ENCODE data around the gene MAPRE3.

The MAPRE3 gene

GRCh38 chr2:26951236-26951635 is 19.2 kb upstream of the MAPRE3 start:
- no peak for DNase-seq

GRCh38 chr2:26952374-26952773 is 18.1 kb upstream of the MAPRE3 start:
- no peak for DNase-seq

- no peak for DNase-seq
Observed at GRCh38 chr2:26954135-26954534, 16.3 kb upstream of the MAPRE3 start.

GRCh38 chr2:26957041-26957440 is 13.4 kb upstream of the MAPRE3 start:
- DNase-seq, result no peak

GRCh38 chr2:26957534-26957933 is 12.9 kb upstream of the MAPRE3 start:
- DNase-seq, result no peak

- no peak for DNase-seq
Observed at GRCh38 chr2:26959331-26959730, 11.1 kb upstream of the MAPRE3 start.

GRCh38 chr2:26964446-26965130 is 5.8 kb upstream of the MAPRE3 start:
- DNase-seq, result no peak

GRCh38 chr2:26968001-26968400 is 2.4 kb upstream of the MAPRE3 start:
- DNase-seq, result no peak

GRCh38 chr2:26969077-26969844 is 1.2 kb upstream of the MAPRE3 start:
- DNase-seq, result no peak

GRCh38 chr2:26970928-26971627 is 641 bp downstream of the MAPRE3 start:
- DNase-seq, result peak; percentile 11

- DNase-seq, result no peak
Observed at GRCh38 chr2:26971911-26972786, 1.7 kb downstream of the MAPRE3 start.

- DNase-seq, result peak; percentile 28
Observed at GRCh38 chr2:26974352-26974751, 3.9 kb downstream of the MAPRE3 start.

- DNase-seq, result no peak
Observed at GRCh38 chr2:26975102-26975501, 4.7 kb downstream of the MAPRE3 start.

GRCh38 chr2:26975656-26976055 is 5.2 kb downstream of the MAPRE3 start:
- DNase-seq, result no peak

- no peak for DNase-seq
Observed at GRCh38 chr2:26976237-26976636, 5.8 kb downstream of the MAPRE3 start.

- no peak for DNase-seq
Observed at GRCh38 chr2:26977012-26977411, 6.6 kb downstream of the MAPRE3 start.

- peak; percentile 20 for DNase-seq
Observed at GRCh38 chr2:26978061-26978596, 7.7 kb downstream of the MAPRE3 start.

GRCh38 chr2:26979741-26980140 is 9.3 kb downstream of the MAPRE3 start:
- DNase-seq, result no peak

GRCh38 chr2:26980971-26981370 is 10.5 kb downstream of the MAPRE3 start:
- DNase-seq, result no peak

GRCh38 chr2:26982102-26982742 is 11.8 kb downstream of the MAPRE3 start:
- peak; percentile 65 for DNase-seq

- no peak for DNase-seq
Observed at GRCh38 chr2:26983746-26984145, 13.3 kb downstream of the MAPRE3 start.

- DNase-seq, result no peak
Observed at GRCh38 chr2:26985807-26986206, 15.4 kb downstream of the MAPRE3 start.
